NCI-H510A treated with DMSO at 0.1 percent for 48 hours (cell line): ENCODE data around the gene ANKFY1.

Source experiments
- DNase-seq: peaks from one replicate; lab custom pipeline; 2025; lab: John Stamatoyannopoulos, UW

The ANKFY1 gene

DNA sequence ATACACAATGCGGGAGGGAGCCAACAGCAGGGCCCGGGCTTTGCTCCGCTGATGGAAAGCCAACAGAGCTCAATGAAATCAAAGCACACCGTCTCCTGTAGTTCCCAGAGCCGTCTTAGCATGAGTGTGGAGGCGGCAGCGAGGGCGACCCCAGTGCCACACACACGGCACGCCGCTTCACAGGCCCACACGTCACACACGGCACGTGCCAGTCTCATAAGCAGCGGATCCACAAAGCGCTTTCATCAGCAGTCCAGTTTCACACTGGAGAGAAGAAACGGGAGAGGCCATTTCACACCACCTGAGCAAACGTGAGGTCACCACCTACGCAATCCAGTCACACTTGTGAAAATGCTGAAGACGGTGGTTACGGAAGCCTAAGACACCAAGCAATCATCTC, 86.0 kb downstream of the ANKFY1 start:
- DNase-seq = no peak

DNA sequence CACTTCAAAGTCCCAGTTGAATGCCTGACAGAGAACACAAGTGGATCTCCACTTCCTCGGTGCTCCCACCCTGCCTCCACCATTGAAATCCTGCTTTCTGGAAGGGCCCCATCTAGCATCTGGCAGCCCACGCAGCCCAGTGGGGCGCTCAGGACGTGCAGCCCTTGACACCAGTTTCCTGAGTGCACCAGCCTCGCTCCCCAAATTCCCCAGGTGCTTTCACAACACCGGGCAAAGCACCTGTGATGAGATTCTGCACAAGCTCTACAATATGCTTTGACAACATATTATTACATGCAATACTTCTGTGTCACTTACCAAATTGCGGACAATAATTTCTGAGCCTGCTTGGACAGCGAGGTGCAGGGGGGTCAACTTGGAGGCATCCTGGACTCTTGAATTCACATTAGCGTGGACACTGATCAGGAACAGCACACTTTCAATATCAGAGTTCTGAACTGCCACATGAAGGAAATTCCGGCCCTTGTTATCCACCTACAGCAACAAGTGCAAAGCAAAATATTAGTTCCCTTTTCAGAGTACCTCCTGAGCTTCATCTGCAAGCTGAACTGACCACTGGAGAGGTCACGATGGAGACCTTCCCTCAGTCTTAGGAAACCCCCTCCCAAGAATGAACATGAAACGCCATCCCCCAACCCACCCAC, 86.8 kb downstream of the ANKFY1 start:
- no peak for DNase-seq

DNA sequence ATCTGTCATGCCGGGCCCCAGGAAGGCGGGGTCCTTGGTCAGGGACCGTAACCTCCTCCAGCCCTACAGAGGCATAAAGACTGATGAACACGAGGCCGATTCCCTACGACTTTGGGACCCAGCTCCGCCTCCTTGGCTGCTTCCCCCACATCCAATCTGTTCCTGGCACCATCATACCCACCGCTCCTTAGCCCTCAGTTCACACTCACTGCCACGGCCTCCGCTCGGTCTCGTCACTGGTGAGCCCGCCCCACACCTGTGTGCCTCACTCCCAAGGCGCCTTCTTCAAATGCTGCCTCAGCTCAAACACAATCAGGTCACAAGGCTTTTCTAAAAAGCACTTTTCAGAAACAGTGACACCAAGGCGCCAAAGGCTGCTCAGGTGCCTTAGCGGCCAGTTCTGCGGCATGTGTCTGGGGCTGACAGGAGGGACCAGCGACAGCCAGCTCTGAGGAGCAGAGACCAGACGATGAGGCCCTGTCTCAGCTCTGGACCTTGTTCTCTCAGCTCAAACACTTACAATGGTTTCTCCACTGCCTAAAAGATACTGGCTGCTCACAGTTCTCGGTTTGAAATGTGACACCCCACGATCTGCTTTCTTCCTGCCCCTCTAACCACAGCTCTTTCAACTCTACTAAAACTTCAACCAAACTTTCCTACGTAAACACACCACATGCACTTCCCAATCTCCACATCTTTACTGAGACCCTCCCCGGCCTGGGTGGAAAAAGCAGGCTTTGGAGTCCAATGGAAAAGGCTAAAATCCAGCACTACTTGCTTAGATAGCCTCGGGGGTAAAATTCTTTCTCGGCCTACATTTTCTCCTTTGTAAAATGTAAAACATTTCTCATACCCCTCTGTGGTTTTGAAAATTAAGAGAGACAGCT, 87.6 kb downstream of the ANKFY1 start:
- DNase-seq = no peak

DNA sequence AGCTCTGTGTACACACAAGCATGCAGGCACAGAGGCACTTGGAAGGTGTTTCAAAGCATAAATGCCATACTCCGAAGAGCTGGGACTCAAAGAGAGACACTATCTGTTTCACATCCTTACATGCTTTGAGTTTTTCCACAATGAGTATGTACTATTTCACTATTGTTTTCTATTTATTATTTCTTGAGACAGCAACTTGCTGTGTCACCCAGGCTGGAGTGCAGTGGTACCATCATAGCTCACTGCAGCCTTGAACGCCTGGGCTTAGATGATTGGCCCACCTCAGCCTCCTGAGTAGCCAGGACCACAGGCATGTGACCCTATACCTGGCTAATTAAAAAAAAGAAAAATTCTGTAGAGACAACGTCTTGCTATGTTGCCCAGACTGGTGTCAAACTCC, 89.2 kb downstream of the ANKFY1 start:
- DNase-seq = no peak

DNA sequence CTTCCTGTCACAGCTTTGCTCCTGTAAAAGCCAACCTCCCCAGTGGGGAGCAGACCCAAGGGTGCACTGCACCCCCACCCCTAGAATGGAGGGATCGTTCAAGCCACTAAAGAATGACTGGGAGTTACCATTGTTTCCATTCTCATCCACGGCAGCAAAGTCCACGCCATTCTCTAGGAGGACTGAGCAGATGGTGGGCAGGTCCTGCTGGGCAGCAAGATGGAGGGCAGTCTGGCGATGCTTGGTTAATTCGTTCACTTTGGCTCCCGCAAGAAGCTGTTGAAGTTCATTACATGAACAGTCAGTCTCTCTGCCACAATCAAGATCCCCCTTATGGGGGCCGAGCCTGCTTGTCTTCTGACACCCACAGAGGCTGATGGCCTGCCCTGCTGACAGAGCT, 90.0 kb downstream of the ANKFY1 start:
- no peak for DNase-seq

DNA sequence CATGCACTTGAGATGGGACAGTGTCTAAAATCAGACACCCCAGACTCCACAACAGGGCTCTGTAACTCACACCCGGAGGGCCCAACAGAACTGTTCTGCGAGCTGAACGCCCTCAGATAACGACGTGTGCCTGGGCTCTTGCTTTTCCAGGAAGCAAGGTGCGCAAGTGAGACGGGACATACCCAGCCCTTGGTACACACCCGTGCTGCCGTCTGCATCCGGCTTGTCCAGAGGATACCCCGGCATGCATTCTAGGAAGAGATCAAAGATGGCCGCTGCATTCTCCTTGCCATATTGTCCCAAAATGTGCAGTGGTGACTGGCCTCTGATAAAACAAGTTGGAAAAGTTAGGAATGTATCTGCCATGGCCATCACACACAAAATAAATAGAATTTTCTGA, 91.4 kb downstream of the ANKFY1 start:
- DNase-seq = no peak

DNA sequence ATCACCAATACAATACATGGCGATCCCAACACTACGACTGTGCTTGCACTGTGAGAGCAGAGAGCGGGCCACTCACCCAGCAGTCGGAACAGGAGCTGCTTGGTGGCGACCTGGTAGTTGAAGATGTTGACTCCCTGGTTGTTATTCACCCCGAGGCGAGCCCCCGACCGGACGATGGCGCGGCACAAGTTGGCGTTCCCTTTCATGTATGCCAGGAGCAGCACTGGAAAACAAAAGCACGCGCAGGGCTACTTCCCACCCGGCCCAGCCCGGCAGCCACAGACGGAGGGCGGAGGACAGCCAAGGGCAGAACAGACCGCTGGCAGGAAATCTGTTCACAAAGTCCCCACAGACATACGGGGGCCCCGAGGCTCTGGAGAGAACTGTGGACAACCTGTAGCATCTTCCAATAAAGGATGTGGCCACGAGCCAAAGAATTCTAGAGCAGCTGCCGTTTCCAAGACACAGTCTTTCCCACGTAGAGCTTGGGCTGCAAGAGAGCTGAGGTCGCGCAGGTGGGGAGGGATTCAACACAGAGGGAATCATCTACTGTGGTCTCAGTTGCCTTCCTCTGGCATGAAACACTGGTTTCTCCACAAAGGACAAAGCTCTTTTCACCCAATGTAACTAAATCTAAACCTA, 93.0 kb downstream of the ANKFY1 start:
- DNase-seq = no peak

DNA sequence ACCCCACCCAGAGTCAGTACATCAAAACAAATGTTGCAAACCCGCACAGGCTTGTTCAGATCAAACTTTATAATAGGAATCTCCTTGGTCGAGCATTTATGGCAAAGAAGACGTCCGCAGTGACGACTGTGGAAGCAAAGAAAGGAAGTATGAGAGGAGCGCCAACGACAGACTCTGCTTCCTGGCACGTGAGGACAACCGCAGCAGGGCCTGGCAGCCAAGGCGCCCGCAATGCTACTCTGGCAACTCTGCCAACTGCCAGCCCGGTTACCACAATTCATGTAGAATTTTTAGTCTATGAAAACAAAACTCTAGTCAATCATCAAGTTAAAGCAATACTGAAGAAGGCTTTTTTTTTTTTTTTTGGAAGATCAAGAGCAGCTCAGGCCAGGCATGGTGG, 96.0 kb downstream of the ANKFY1 start:
- no peak for DNase-seq

DNA sequence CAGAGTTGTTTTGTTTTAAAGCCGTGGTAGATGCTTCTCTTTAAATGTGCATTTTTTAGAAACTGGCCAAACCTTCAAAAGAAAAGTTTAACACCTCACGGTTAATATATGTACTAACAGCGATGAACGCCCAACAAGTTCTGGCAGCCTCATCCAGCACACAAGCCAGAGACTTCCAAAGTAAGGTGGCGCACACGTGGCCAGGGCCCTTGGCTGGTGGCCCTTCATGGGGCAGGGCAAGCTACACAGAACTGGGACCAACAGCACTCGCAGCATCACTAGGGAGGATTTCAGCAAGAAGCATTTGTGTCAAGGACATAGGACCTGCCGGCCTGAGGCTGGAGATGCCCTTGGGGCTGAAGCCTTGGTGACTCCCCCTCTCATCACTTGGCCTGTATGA, 97.4 kb downstream of the ANKFY1 start:
- DNase-seq = no peak

DNA sequence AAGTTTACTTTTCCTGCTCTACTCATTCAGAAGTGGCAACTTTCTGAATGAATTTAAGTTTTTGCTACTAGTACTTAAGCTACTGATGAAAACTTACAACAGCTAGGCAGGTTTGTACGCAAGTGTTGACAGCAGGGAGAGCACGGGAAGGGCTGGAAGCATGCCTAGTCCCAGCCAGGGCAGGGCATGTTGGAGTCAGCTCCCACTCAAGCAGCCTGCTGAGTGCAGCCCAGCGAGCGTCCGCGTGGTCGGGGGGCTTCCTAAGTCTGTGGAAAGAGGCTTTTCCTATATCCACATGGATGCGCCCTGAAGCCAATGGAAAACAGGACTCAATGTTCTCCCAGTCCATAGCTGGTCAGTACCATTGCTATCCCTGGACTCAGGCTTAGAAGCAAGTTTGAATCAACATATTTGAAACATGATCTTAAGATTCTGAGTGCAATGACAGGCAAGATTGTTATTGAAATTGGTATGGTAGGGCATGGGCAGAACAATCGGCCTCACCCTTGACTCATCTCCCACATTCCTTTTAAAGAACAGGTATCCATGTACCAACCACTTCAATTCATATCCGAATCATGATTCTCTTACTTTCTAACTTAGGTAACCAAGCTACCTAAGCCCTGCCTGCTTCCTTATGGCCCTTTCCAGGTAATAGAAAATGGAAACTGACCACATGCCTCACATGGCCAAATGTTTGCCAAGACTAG, 98.3 kb downstream of the ANKFY1 start:
- DNase-seq = no peak

DNA sequence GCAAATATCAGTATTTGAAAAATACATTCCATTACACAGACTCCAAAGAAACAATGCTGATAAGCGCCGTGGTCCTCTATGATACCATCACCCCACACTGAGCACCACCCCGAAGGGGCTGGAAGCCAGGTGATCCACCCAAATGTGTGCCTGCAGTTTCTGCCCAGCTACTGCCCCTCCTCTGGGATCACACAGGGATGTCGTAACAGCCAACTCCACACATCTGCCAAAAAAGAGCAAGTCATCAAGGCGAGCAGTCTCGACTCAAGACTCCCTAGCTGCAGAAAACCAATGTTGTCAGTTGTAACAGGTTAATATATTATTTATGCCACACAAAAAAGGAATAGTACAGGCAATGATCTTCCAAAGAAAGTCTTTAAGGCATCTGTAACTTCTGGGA, 99.8 kb downstream of the ANKFY1 start:
- DNase-seq = no peak

DNA sequence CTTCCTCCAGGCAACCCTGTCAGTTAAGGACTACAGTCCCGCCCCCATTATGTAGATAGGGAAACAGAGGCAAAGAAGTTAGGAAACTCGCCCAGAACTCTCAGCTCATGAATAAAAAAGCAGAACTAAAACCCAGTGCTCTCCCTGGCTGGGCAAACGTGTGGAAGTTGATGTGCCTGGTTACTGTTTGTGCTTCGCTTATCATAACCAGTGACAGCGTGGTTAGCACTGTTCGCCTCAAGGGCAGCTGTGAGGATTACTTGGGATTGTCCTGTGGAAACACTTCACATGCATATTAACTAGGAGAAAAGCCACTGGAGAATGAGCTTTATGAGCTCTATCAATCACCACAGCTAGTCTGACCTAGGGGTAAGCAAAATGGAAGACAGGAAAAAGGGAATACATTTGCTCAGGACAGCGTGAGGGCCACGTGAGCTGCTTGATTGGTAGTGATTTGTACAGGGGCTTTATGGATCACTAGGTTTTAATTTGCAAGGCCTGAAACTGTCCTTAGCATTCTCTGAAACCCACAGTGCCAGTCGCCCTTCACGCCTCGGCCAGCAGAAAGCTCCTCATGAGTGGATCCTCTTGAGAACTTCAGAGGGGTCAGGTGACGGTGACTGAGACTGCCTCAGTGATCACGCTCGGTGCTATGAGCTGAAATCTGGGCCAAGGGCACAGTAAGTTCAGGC, 100.9 kb downstream of the ANKFY1 start:
- DNase-seq = no peak

DNA sequence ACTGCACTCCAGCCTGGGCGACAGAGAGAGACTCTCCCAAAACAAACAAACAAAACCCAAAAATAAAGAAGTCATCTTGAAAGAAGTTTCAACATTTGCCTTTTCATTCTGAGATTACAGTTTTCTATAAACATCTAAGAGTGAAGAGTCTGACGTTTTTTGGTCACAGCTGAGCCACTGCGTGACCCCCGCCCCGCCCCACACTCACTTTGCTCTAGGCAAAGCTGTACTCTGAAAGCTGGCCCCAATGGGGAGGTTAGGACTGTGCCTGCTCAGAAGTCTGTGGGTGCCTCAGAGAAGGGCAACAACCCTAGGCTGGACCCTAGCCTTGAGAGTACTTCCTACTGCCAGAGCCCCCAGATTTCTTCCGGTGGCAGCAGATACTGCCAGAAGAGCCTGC, 101.5 kb downstream of the ANKFY1 start:
- no peak for DNase-seq

DNA sequence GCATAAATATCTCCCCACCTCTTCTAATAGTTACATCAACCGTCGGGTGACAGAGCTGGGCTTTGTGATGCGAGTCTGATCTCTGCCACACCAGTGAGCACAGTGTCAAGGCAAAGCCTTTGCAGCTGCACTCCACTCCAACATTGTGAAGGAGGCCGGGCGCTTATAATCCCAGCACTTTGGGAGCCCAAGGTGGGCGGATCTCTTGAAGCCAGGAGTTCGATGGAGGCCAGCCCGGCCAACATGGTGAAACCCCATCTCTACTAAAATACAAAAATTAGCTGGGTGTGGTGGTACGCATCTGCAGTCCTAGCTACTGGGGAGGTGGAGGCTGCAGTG, 101.8 kb downstream of the ANKFY1 start:
- DNase-seq = no peak

DNA sequence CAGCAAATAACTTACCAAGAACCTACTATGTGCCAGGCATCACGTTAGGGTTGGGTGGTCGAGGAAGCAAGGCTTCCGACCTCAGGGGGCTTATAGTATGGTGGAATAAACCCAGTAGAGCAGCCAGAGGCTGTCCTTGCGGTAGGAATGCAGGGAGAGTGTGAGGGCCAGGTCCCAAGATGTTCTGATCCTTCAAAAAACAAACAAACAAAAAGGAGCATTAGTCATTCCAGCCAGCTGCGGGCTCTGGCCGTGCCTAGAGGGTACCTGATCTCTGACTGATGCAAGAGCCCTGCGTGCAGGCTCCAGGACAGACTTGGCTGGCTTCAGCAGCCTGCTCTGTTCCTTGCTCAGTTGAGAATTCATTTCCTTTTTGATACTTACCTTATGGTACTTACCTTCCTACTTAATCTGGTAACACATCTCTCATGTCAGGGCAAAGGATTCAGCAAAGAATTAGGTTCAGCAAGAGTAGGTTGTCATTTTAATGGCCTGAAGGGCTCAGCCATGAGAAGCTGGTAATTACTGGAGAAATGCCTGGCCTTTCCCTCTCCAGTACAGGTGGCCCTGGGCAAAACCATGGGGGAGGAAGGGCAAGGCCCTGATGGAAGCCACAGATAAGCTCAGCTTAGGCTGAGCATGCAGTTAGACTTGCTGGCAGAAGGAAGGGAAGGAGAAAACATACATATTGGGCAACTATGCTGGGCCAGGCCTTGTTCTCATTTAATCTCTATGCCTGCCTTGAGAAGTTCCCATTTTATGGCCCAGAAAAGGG, 102.4 kb downstream of the ANKFY1 start:
- peak; percentile 19 for DNase-seq

DNA sequence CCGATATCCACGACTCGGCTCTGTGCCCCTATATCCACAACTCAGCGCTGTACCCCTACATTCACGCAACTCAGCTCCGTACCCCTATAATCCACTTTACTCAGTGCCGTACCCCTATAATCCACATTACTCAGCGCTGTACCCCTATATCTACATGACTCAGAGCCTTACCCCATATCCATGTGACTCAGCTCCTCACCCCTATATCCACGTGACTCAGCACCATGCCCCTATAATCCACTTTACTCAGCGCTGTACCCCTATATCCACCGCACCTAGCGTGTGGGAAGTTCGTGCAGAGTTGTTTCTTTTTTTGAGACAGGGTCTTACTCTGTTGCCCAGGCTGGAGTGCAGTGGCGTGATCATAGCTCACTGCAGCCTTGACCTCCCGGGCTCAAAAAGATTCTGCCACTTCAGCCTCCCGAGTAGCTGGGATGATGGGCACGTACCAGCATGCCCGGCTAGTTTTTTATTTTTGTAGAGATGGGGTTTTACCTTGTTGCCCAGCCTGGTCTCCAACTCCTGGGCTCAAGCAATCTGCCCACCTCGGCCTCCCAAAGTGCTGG, 103.4 kb downstream of the ANKFY1 start:
- no peak for DNase-seq

DNA sequence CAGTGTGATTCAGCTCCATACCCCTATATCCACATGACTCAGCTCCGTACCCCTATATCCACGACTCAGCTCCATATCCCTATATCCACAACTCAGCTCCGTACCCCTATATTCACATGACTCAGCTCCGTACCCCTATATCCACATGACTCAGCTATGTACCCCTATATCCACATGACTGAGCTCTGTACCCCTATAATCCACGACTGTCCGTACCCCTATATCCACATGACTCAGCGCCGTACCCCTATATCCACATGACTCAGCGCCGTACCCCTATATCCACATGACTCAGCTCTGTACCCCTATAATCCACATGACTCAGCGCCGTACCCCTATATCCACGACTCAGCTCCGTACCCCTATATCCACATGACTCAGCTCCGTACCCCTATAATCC, 104.0 kb downstream of the ANKFY1 start:
- no peak for DNase-seq

DNA sequence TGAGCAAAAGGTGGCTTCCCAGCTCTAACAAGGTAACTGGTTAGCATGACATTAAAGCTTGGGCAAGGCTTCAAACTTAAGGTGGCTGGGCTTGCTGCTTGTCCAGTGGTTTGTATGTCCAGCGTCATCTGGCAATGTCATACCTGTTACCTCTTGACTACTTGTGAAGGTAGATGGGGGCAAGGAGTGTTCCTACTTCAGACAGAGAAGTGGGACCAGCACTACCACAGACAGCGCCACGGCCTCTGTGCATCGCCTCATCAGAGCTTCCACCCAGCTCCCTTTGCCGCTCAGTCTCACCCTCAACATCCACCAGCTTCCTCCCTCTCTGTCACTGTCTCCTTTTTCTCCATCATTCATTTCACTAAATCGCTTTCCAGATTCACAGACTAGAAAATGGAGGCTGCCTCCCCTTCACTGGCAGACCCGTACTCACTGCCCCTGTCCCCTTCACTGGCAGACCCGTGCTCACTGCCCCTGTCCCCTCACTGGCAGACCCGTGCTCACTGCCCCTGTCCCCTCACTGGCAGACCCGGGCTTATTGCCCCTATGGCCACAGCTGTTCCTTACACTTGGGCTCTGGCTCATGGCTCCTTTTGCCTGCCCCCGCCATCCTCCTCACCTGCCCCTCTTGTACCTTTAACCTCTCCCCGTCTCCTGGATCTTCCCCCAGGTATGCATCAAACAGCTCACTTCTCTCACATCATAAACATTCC, 106.0 kb downstream of the ANKFY1 start:
- no peak for DNase-seq

DNA sequence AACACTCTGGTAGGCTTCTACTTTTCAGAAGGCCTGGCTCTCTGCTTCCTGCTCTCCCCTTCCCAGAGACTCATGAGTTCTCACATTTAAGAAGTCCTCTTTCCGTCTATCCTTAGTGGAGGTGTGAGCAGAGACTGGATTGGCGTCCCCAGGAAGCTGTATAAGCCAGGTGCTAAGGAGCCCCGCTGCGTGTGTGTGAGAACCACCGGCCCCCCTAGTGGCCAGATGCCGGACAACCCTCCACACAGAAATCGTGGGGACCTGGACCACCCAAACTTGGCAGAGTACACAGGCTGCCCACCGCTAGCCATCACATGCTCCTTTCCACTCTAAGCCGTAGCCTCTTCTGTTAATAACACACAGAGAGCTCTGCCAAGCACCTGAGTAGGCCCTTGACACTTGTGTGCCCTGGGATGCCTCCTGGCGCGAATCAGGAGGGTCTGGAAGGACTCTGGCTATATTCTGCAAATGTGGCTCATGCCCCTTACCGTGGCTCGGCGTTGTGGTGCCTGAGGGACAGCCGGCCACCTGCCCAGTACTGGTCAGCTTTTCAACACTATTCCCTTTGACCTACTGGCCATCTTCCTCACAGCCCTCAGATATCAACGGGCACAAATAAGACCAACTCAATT, 106.9 kb downstream of the ANKFY1 start:
- no peak for DNase-seq
